Left lung (tissue), 10 donors: ENCODE results near the gene PPP1R3D. TPM values are rescaled to one million over a fixed set of nuclear protein-coding genes. Genes with fewer than 3 reads are reported as not detected.

Experiments
- ATAC-seq: fragments of 200-7000 bp; cut with Tn5 transposase; one replicate; pipeline ENCODE4 v1.9.1; 2020; ENCODE audit warnings: moderate library complexity
- DNase-seq, 4 donors: peaks; one replicate each; pipeline ENCODE4 v3.0.0-alpha.2; 2013 to 2020
- H3K27ac ChIP-seq, 2 donors: fragments of 200-600 bp; sonication (generic) in 1 of 2; one replicate each; pipeline versions ENCODE4 v1.5.0 to v1.8.0; 2020 to 2021
- H3K27me3 ChIP-seq, 2 donors: fragments of 200-600 bp; sonication (generic) in 1 of 2; one replicate each; pipeline versions ENCODE4 v1.5.0 to v1.8.0; 2020 to 2021
- H3K36me3 ChIP-seq, 2 donors: fragments of 200-600 bp; sonication (generic) in 1 of 2; one replicate each; pipeline versions ENCODE4 v1.5.0 to v1.8.0; 2020 to 2021
- H3K4me1 ChIP-seq, 2 donors: fragments of 200-600 bp; one replicate each; pipeline ENCODE4 v1.8.0; 2021
- H3K4me3 ChIP-seq, 2 donors: fragments of 200-600 bp; sonication (generic) in 1 of 2; one replicate each; pipeline versions ENCODE4 v1.5.0 to v1.8.0; 2020 to 2021; ENCODE audit warnings: mild to moderate bottlenecking in 1 of 2
- H3K9me3 ChIP-seq, 2 donors: fragments of 200-600 bp; sonication (generic) in 1 of 2; one replicate each; pipeline versions ENCODE4 v1.5.0 to v1.8.0; 2020 to 2021
- CTCF ChIP-seq, 2 donors: fragments of 200-600 bp; sonication (generic) in 1 of 2; IDR thresholded peaks; one replicate each; pipeline versions ENCODE4 v1.5.0 to v1.8.0; 2021; ENCODE audit warnings: antibody characterized with exemption in 2 of 2
- intact Hi-C, 2 donors: fragments of 100-400 bp; cut with DNase I; formaldehyde crosslinking; loops; one replicate each; pipeline versions ENCODE4 v1.11.2 to v1.14.2; 2022
- polyA plus RNA-seq, 6 donors: library from polyadenylated mRNA; unstranded; fragments of 120-200 nt; gene quantifications; one replicate each; pipeline ENCODE4 v1.2.1, GENCODE V29; 2013; ENCODE audit not compliant: insufficient read length in 6 of 6
- total RNA-seq, 2 donors: library from RNA; stranded (reverse); fragmentation: NEBNext Ultra II Directional; extraction: Animal tissue kit (Norgen Biotek cat#: 25700); gene quantifications; one replicate each; pipeline ENCODE4 v1.2.1, GENCODE V29; 2021
- donor health status: DM: no; HTN: yes; CAD: no.
- donor health status: DM: no; HTN: no; CAD: no.

The PPP1R3D gene
- total and polyA plus RNA-seq, 8 donors, result 5.4 to 13.4 (median 5.7) TPM

- H3K36me3 ChIP-seq, result peaks cover 0 to 31% of the 10 kb centered on the region in 2 donors
- peaks cover 8 to 63% of the 10 kb centered on the region in 2 donors for H3K4me1 ChIP-seq
- TF ChIP-seq CTCF (IDR thresholded peaks at IDR 0.05), result no peak
- DNase-seq (no peak), ATAC-seq (no peak)
- no peak overlapping the region for H3K27ac ChIP-seq
- no peaks in the 10 kb centered on the region for H3K9me3 ChIP-seq
- H3K27me3 ChIP-seq, result no peaks in the 10 kb centered on the region
- intact Hi-C loops, result no loop called here
- no peak overlapping the region for H3K4me3 ChIP-seq
Observed at GRCh38 chr20:59945175-59945574, 5.1 kb upstream of the PPP1R3D start.

GRCh38 chr20:59944726-59945125 lies 4.6 kb upstream of the PPP1R3D start:
- ATAC-seq, result no peak
- peaks cover 8 to 63% of the 10 kb centered on the region in 2 donors for H3K4me1 ChIP-seq
- no peak overlapping the region for H3K4me3 ChIP-seq

GRCh38 chr20:59942245-59942644 lies 2.1 kb upstream of the PPP1R3D start:
- Histone ChIP-seq H3K27ac (peak overlapping the region in 1 of 2 donors; percentile 100), H3K9me3 (no peaks in the 10 kb centered on the region), H3K36me3 (peaks cover 0 to 29% of the 10 kb centered on the region in 2 donors), H3K4me3 (no peak overlapping the region), H3K27me3 (no peaks in the 10 kb centered on the region), H3K4me1 (peaks cover 27 to 63% of the 10 kb centered on the region in 2 donors)
- intact Hi-C loops, result no loop called here
- DNase-seq (no peak), ATAC-seq (no peak)
- TF ChIP-seq CTCF (IDR thresholded peaks at IDR 0.05), result no peak

More at GRCh38 chr20:59944726-59945125, 4.6 kb upstream of the PPP1R3D start:
- H3K27me3 ChIP-seq, result no peaks in the 10 kb centered on the region
- H3K9me3 ChIP-seq, result no peaks in the 10 kb centered on the region
- DNase-seq, result no peak
- H3K27ac ChIP-seq, result no peak overlapping the region
- no peak for TF ChIP-seq CTCF (IDR thresholded peaks at IDR 0.05)
- peaks cover 0 to 29% of the 10 kb centered on the region in 2 donors for H3K36me3 ChIP-seq
- intact Hi-C loops, result no loop called here

GRCh38 chr20:59940956-59941294 lies 820 bp upstream of the PPP1R3D start:
- intact Hi-C loops, result no loop called here
- Histone ChIP-seq H3K27ac (peak overlapping the region; percentile 98 to 100), H3K36me3 (peaks cover 0 to 29% of the 10 kb centered on the region in 2 donors), H3K4me1 (peaks cover 28 to 76% of the 10 kb centered on the region in 2 donors), H3K4me3 (peak overlapping the region; percentile 65 to 88), H3K9me3 (no peaks in the 10 kb centered on the region), H3K27me3 (no peaks in the 10 kb centered on the region)
- ATAC-seq, result no peak
- no peak for DNase-seq
- no peak for TF ChIP-seq CTCF (IDR thresholded peaks at IDR 0.05)

- no peak for TF ChIP-seq CTCF (IDR thresholded peaks at IDR 0.05)
- Histone ChIP-seq H3K9me3 (no peaks in the 10 kb centered on the region), H3K27ac (peak overlapping the region; percentile 98 to 100), H3K4me1 (peaks cover 28 to 72% of the 10 kb centered on the region in 2 donors), H3K27me3 (no peaks in the 10 kb centered on the region), H3K36me3 (peaks cover 0 to 25% of the 10 kb centered on the region in 2 donors), H3K4me3 (peak overlapping the region; percentile 65 to 88)
- intact Hi-C loops, result no loop called here
- DNase-seq (no peak), ATAC-seq (peak; percentile 7)
Observed at GRCh38 chr20:59939879-59940128, 301 bp downstream of the PPP1R3D start.
